PC-9 (cell line): Measurements from ENCODE around the gene USH2A. TPM values are rescaled to one million over a fixed set of nuclear protein-coding genes. Genes with fewer than 3 reads are reported as not detected.

Experiments used
- BruUV-seq: library from RNA; stranded (reverse); fragments of 400-500 nt; replicated peaks from 2 replicates; lab custom pipeline; 2021; lab: Mats Ljungman, UMichigan
- CTCF ChIA-PET: fragments of 300-600 bp; sonication (Branson Sonifier 250); formaldehyde crosslinking; loops from one replicate; lab custom pipeline; 2022; ENCODE audit warnings: antibody characterized with exemption; lab: Charles Lee
- POLR2A ChIA-PET: fragments of 300-600 bp; sonication (Branson Sonifier 250); formaldehyde crosslinking; loops from one replicate; lab custom pipeline; 2022; ENCODE audit warnings: antibody characterized with exemption; ENCODE audit not compliant: unreplicated experiment; lab: Charles Lee
- DNase-seq, 2 experiments: peaks; one replicate each; pipeline versions ENCODE4 v3.0.0 to v3.0.0-alpha.2; 2015 to 2022; ENCODE audit warnings: mixed read lengths in 1 of 2
- H2AFZ ChIP-seq: fragments of 200-600 bp; sonication (generic); 2 replicates; pipeline ENCODE4 v1.8.1; 2017; ENCODE audit warnings: antibody characterized with exemption
- H3F3A ChIP-seq: fragments of 200-600 bp; sonication (generic); 2 replicates; pipeline ENCODE4 v1.8.1; 2017; ENCODE audit warnings: antibody characterized with exemption, mild to moderate bottlenecking, low read depth; ENCODE audit not compliant: insufficient read depth
- H3K27ac ChIP-seq: fragments of 200-600 bp; sonication (generic); 2 replicates; pipeline ENCODE4 v1.6.1; 2016; ENCODE audit warnings: mixed run types
- H3K27me3 ChIP-seq: fragments of 200-600 bp; sonication (generic); 2 replicates; pipeline ENCODE4 v1.6.1; 2016; ENCODE audit warnings: low read depth, mixed run types; ENCODE audit not compliant: insufficient read depth
- H3K36me3 ChIP-seq: fragments of 200-600 bp; sonication (generic); 2 replicates; pipeline ENCODE4 v1.6.1; 2016; ENCODE audit warnings: low read depth, mixed run types
- H3K4me1 ChIP-seq: fragments of 200-600 bp; sonication (generic); replicated peaks from 2 replicates; pipeline ENCODE4 v1.6.1; 2016; ENCODE audit warnings: mixed run types; ENCODE audit not compliant: insufficient read depth
- H3K4me2 ChIP-seq: fragments of 200-600 bp; sonication (generic); 2 replicates; pipeline ENCODE4 v1.6.1; 2017; ENCODE audit warnings: mixed run types
- H3K4me3 ChIP-seq: fragments of 200-600 bp; sonication (generic); 2 replicates; pipeline ENCODE4 v1.6.1; 2016; ENCODE audit warnings: mixed run types
- H3K79me2 ChIP-seq: fragments of 200-600 bp; sonication (generic); 2 replicates; pipeline ENCODE4 v1.6.1; 2017; ENCODE audit warnings: low read depth, mixed run types
- H3K9me2 ChIP-seq: fragments of 200-600 bp; sonication (generic); 2 replicates; pipeline ENCODE4 v1.8.1; 2017; ENCODE audit warnings: mild to moderate bottlenecking; ENCODE audit not compliant: insufficient read depth
- H3K9me3 ChIP-seq: fragments of 200-600 bp; sonication (generic); 2 replicates; pipeline ENCODE4 v1.8.1; 2016; ENCODE audit warnings: low read depth; ENCODE audit not compliant: insufficient read depth
- H4K20me1 ChIP-seq: fragments of 200-600 bp; sonication (generic); 2 replicates; pipeline ENCODE4 v1.8.1; 2017; ENCODE audit not compliant: insufficient read depth
- CTCF ChIP-seq: fragments of 200-600 bp; sonication (generic); conservative IDR thresholded peaks from 2 replicates; pipeline ENCODE4 v1.6.1; 2017; ENCODE audit warnings: mixed run types, antibody characterized with exemption, mild to moderate bottlenecking, moderate library complexity
- EZH2 ChIP-seq: fragments of 200-600 bp; sonication (generic); IDR thresholded peaks from 2 replicates; pipeline ENCODE4 v1.8.0; 2017; ENCODE audit warnings: antibody characterized with exemption, low read depth
- intact Hi-C: fragments of 100-400 bp; cut with micrococcal nuclease; formaldehyde crosslinking; loops from one replicate; pipeline ENCODE4 v1.10.0; 2022; ENCODE audit not compliant: unreplicated experiment
- total RNA-seq: library from RNA; stranded (reverse); gene quantifications from 2 replicates; pipeline ENCODE4 v1.2.3, GENCODE V29; 2021

USH2A gene
- total RNA-seq, 1 experiment from 2014 or later, result not detected

DNA sequence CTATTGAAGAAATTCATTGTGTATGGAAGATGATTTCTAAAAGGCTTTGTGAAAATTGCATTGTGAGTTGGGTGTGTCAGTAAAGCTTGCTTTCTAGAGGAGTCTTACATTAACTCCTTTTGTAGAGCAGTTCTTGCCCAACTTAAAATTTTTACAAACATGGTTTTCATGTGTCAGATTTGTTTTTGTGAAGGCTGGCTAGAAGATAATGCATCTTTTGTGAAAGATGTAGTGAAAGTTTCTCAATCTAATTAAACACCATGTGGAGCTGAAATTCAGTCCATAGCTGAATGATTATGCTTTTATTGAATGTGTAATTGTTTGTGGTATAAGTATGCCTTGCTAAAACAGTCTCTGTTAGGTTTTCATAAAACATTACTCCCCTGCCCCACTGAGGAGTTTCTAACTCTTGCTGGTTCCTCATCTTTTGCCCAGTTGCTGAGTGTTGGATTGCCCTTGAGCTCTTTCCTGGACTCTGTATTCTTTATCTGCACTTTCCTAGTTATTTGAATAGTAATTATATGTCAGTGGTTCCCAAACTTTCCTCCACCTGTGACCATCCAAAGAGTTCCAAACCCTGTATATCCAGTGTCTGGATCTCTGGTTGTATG lies 818.1 kb downstream of the USH2A start:
- Histone ChIP-seq H3K9me2 (no peaks in the 10 kb centered on the region), H2AFZ (no peak overlapping the region), H3K4me3 (no peak overlapping the region), H3K4me2 (no peak overlapping the region), H3F3A (no peaks in the 10 kb centered on the region; the same call in 1 of the 2 replicates), H4K20me1 (no peaks in the 10 kb centered on the region; the same call in 1 of the 2 replicates), H3K27me3 (no peaks in the 10 kb centered on the region), H3K9me3 (no peaks in the 10 kb centered on the region), H3K36me3 (peaks cover 37% of the 10 kb centered on the region), H3K4me1 (no peaks in the 10 kb centered on the region; the same call in 1 of the 2 replicates), H3K27ac (0 out of 2 replicates have a peak overlapping the region, but pooled peaks have one; percentile 9), H3K79me2 (peaks cover 4% of the 10 kb centered on the region)
- no peak for DNase-seq
- TF ChIP-seq CTCF, result no peak
- TF ChIP-seq EZH2, result no peak
- POLR2A ChIA-PET, result no interaction called here
- BruUV-seq, result no TSS peak
- CTCF ChIA-PET, result no interaction called here
- intact Hi-C loops, result loop anchor here (5.0 to 10.0 kb wide), 3 partner anchors 38 to 940 kb away; partner anchors contain the start of gene KCTD3

DNA sequence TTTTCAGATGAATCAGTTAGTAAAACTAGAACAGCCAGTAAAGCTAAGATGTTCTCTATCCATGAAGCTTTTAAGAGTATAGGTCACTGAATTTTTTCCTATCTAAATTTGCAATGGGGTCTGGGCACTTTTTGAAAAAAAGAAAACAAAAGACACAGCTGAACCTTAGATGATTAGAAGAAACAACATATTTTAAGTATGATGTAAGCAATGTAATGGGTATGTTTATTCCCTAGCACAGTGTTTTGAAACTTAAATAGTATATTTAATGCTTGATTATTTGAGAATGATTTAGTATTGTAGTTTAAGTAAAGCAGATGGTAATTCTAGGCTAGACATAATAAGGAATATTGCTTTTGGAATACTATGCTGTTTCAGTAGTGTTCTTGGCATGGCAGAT lies 819.9 kb downstream of the USH2A start:
- intact Hi-C loops, result loop anchor here (10.0 kb wide), 1 partner anchor 939 kb away; no protein-coding TSS in a partner anchor
- Histone ChIP-seq H3K36me3 (peaks cover 21% of the 10 kb centered on the region), H3K4me3 (no peak overlapping the region), H3K9me3 (0 out of 2 replicates have a peak, but pooled peaks cover 3% of the 10 kb centered on the region), H3K4me2 (no peak overlapping the region), H2AFZ (no peak overlapping the region), H3K79me2 (peaks cover 4% of the 10 kb centered on the region), H4K20me1 (no peaks in the 10 kb centered on the region), H3K27me3 (no peaks in the 10 kb centered on the region), H3K4me1 (no peaks in the 10 kb centered on the region; the same call in 1 of the 2 replicates), H3F3A (no peaks in the 10 kb centered on the region), H3K9me2 (no peaks in the 10 kb centered on the region), H3K27ac (peak overlapping the region; percentile 39; the same call in 1 of the 2 replicates)
- TF ChIP-seq EZH2 (no peak), CTCF (no peak)
- ChIA-PET CTCF (no interaction called here), POLR2A (interaction anchor here (0.6 kb wide), 1 partner anchor 17 kb away, joined by 11 read pairs; no protein-coding TSS in a partner anchor)
- BruUV-seq, result no TSS peak
- DNase-seq, result no peak

DNA sequence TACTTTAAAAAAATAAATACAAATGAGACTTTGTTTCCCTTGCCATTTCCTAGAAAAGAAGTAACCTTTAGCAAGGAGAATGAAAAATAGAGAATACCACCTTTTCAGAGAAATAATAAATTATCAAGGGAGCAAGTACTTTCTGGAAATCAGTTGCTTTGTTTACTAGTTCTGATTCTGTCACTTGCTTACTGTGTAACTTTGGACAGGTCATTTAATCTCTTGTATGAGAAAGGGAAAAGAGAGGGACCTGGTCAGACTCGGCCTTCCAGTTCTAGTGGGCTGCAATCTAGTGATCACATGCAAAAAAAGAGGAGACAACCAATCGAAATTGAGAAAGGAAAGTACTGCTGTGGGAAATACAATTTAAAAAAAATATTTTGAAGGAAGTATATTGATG lies 822.0 kb downstream of the USH2A start:
- Histone ChIP-seq H3K36me3 (peaks cover 18% of the 10 kb centered on the region), H2AFZ (no peak overlapping the region), H3K4me1 (peaks cover under 1% of the 10 kb centered on the region; the same call in 1 of the 2 replicates), H3K4me3 (no peak overlapping the region), H3K27ac (no peak overlapping the region), H3K27me3 (no peaks in the 10 kb centered on the region), H3K79me2 (peaks cover 4% of the 10 kb centered on the region), H3K4me2 (no peak overlapping the region), H3K9me2 (no peaks in the 10 kb centered on the region), H4K20me1 (no peaks in the 10 kb centered on the region), H3F3A (no peaks in the 10 kb centered on the region), H3K9me3 (0 out of 2 replicates have a peak, but pooled peaks cover 3% of the 10 kb centered on the region)
- no peak for DNase-seq
- intact Hi-C loops, result loop anchor here (10.0 kb wide), 1 partner anchor 936 kb away; no protein-coding TSS in a partner anchor
- no TSS peak for BruUV-seq
- ChIA-PET CTCF (no interaction called here), POLR2A (no interaction called here)
- TF ChIP-seq CTCF (no peak), EZH2 (no peak)
